Measurements from ENCODE around the gene HPSE2. TPM values are rescaled to one million over a fixed set of nuclear protein-coding genes. Genes with fewer than 3 reads are reported as not detected.

HPSE2 gene
- total and polyA plus RNA-seq, 2 of the 8 experiments (the other 6 are each of a cell fraction or from before 2014, with no cell fraction given), result 0.41 to 0.58 TPM

- no peak overlapping the region for H3K4ac ChIP-seq (replicated peaks; ENCODE audit: insufficient read length, low read depth, low read length)
- H3K36me3 ChIP-seq (ENCODE audit: control insufficient read depth in 2 of 4, insufficient read depth in 4 of 4, low read length in 3 of 4), result no peaks in the 10 kb centered on the region
- DNase-seq (ENCODE audit: low read depth in 1 of 2, low spot score in 2 of 2) (no peak), FAIRE-seq (no peak)
- POLR2A ChIA-PET (ENCODE audit: partially characterized antibody), result no interaction called here
- no peak overlapping the region for H3K4me3 ChIP-seq (ENCODE audit: extremely low read depth in 1 of 4, insufficient read depth in 2 of 4, low read depth in 3 of 4, low read length in 4 of 4)
- no peak overlapping the region for H2BK20ac ChIP-seq (ENCODE audit: low read length)
- H3K18ac ChIP-seq (ENCODE audit: extremely low read depth, low read length), result no peak overlapping the region
- no peak overlapping the region for H4K91ac ChIP-seq (replicated peaks; ENCODE audit: insufficient read length, low read length)
- no peak overlapping the region for H2BK5ac ChIP-seq (ENCODE audit: low read depth, low read length)
- no peaks in the 10 kb centered on the region for H3K23me2 ChIP-seq (ENCODE audit: low read depth, low read length)
- no peak overlapping the region for H3K4me2 ChIP-seq (ENCODE audit: insufficient read depth in 1 of 2, low read depth in 2 of 2, low read length in 2 of 2)
- H3K79me2 ChIP-seq (ENCODE audit: control insufficient read depth in 1 of 2, insufficient read depth in 2 of 2, low read length in 2 of 2), result no peaks in the 10 kb centered on the region
- H4K20me1 ChIP-seq (replicated peaks in 1 of 2; ENCODE audit: control insufficient read depth in 1 of 2, insufficient read depth in 2 of 2, low read length in 2 of 2), result no peaks in the 10 kb centered on the region
- H4K8ac ChIP-seq (ENCODE audit: extremely low read depth, insufficient read depth, low read length), result no peak overlapping the region
- no peak overlapping the region for H2BK12ac ChIP-seq (ENCODE audit: low read depth, low read length)
- H2AFZ ChIP-seq (ENCODE audit: low read length), result no peak overlapping the region
- no peak overlapping the region for H2BK120ac ChIP-seq (replicated peaks; ENCODE audit: low read depth, low read length)
- H2BK15ac ChIP-seq (ENCODE audit: low read length), result no peak overlapping the region
- peaks cover 14% of the 10 kb centered on the region in 2 experiments for H3K9me3 ChIP-seq (ENCODE audit: insufficient read depth in 2 of 2, low read depth in 1 of 2, low read length in 1 of 2)
- no peak overlapping the region for H2AK5ac ChIP-seq (ENCODE audit: low read depth, low read length)
- no peaks in the 10 kb centered on the region for H3K79me1 ChIP-seq (ENCODE audit: low read depth, low read length)
- H3K27me3 ChIP-seq (replicated peaks in 1 of 4; ENCODE audit: control insufficient read depth in 3 of 4, extremely low read depth in 1 of 4, insufficient read depth in 3 of 4, low read length in 3 of 4), result no peaks in the 10 kb centered on the region
- no peak overlapping the region for H4K5ac ChIP-seq (ENCODE audit: insufficient read length, low read depth, low read length)
- H3K56ac ChIP-seq (replicated peaks; ENCODE audit: insufficient read length, low read depth, low read length), result no peak overlapping the region
- no peak overlapping the region for H3K9ac ChIP-seq (replicated peaks in 1 of 4; ENCODE audit: extremely low read depth in 1 of 4, low read depth in 3 of 4, low read length in 3 of 4)
- H3K23ac ChIP-seq (ENCODE audit: insufficient read length), result no peak overlapping the region
- CTCF ChIA-PET (ENCODE audit: partially characterized antibody), result interaction anchor here (0.6 to 1.4 kb wide), 6 partner anchors 11 to 195 kb away, joined by 3 to 5 read pairs (median 4); no protein-coding TSS in a partner anchor
- H3K4me1 ChIP-seq (replicated peaks in 1 of 4; ENCODE audit: control insufficient read depth in 3 of 4, insufficient read depth in 4 of 4, low read length in 3 of 4), result peaks cover 0 to 5% (median 4%) of the 10 kb centered on the region in 4 experiments; a peak in 4 of 7 replicates
- H3K27ac ChIP-seq (ENCODE audit: low read depth, low read length), result no peak overlapping the region
- H3K14ac ChIP-seq (ENCODE audit: insufficient read length), result no peak overlapping the region
- TF ChIP-seq BRCA1 (IDR thresholded peaks at IDR 0.05; ENCODE audit: low read depth, low read length), result no peak
- no peak for TF ChIP-seq YY1 (IDR thresholded peaks at IDR 0.05; ENCODE audit: low read depth, low read length)
- TF ChIP-seq RNF2 (IDR thresholded peaks at IDR 0.05; ENCODE audit: borderline replicate concordance, low read depth, low read length, missing control alignments, poor library complexity, severe bottlenecking), result no peak
- TF ChIP-seq MAX (IDR thresholded peaks at IDR 0.05), result no peak
- TF ChIP-seq SRF (IDR thresholded peaks at IDR 0.05; ENCODE audit: low read depth, low read length), result no peak
- no peak for TF ChIP-seq CBX5 (IDR thresholded peaks at IDR 0.05; ENCODE audit: low read depth, low read length)
- no peak for TF ChIP-seq CHD2 (IDR thresholded peaks at IDR 0.05; ENCODE audit: low read length)
- TF ChIP-seq NANOG (IDR thresholded peaks at IDR 0.05; ENCODE audit: insufficient read depth, low read depth, low read length, poor library complexity, severe bottlenecking), result no peak
- TF ChIP-seq, protein P1, sequence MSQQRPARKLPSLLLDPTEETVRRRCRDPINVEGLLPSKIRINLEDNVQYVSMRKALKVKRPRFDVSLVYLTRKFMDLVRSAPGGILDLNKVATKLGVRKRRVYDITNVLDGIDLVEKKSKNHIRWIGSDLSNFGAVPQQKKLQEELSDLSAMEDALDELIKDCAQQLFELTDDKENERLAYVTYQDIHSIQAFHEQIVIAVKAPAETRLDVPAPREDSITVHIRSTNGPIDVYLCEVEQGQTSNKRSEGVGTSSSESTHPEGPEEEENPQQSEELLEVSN (IDR thresholded peaks at IDR 0.05), result no peak
- no peak for TF ChIP-seq MAFK (IDR thresholded peaks at IDR 0.05; ENCODE audit: low read depth, low read length)
- no peak for TF ChIP-seq TCF12 (IDR thresholded peaks at IDR 0.05; ENCODE audit: low read depth, low read length)
- TF ChIP-seq PHF8 (conservative IDR thresholded peaks at IDR 0.05; ENCODE audit: low read depth, low read length), result no peak
- TF ChIP-seq RBBP5 (IDR thresholded peaks at IDR 0.05; ENCODE audit: borderline replicate concordance, low read depth, low read length), result no peak
- TF ChIP-seq SUZ12 (IDR thresholded peaks at IDR 0.05; ENCODE audit: low read length), result no peak
- no peak for TF ChIP-seq SIX5 (IDR thresholded peaks at IDR 0.05; ENCODE audit: low read depth, low read length)
Measured at GRCh38 chr10:98666276-98666675, 569.4 kb downstream of the HPSE2 start.

All from H1 (cell line).